ENCODE measurements around the gene MNX1. TPM values are rescaled to one million over a fixed set of nuclear protein-coding genes. Genes with fewer than 3 reads are reported as not detected.

Gene MNX1
- total and polyA plus RNA-seq, 8 donors, result 1.1 to 80.2 (median 3.1) TPM; not detected in 1

- intact Hi-C loops (cut with DNase I; ENCODE audit: low total_unique reads), result no loop called here
- no peaks in the 10 kb centered on the region for H3K36me3 ChIP-seq
- peaks cover 26 to 64% (median 52%) of the 10 kb centered on the region in 4 donors for H3K4me1 ChIP-seq
- no peak overlapping the region for H3K27ac ChIP-seq
- no peak for DNase-seq
- WGBS, 5 donors, result 2 to 6% (median 3%) methylated on average over 27 to 84 of the region's 84 CpGs
- H3K9me3 ChIP-seq, result peaks cover 0 to 4% (median 2%) of the 10 kb centered on the region in 4 donors
- H3K27me3 ChIP-seq, result peaks cover 22 to 98% (median 73%) of the 10 kb centered on the region in 3 donors
- TF ChIP-seq POLR2A (IDR thresholded peaks at IDR 0.05), result no peak
- TF ChIP-seq, protein P1, sequence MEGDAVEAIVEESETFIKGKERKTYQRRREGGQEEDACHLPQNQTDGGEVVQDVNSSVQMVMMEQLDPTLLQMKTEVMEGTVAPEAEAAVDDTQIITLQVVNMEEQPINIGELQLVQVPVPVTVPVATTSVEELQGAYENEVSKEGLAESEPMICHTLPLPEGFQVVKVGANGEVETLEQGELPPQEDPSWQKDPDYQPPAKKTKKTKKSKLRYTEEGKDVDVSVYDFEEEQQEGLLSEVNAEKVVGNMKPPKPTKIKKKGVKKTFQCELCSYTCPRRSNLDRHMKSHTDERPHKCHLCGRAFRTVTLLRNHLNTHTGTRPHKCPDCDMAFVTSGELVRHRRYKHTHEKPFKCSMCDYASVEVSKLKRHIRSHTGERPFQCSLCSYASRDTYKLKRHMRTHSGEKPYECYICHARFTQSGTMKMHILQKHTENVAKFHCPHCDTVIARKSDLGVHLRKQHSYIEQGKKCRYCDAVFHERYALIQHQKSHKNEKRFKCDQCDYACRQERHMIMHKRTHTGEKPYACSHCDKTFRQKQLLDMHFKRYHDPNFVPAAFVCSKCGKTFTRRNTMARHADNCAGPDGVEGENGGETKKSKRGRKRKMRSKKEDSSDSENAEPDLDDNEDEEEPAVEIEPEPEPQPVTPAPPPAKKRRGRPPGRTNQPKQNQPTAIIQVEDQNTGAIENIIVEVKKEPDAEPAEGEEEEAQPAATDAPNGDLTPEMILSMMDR (IDR thresholded peaks at IDR 0.05), result no peak
- no peak for TF ChIP-seq EP300 (IDR thresholded peaks at IDR 0.05)
- TF ChIP-seq POLR2AphosphoS5 (IDR thresholded peaks at IDR 0.05), result no peak
- peak overlapping the region; percentile 29 to 45 (median 36) for H3K4me3 ChIP-seq
Observed at GRCh38 chr7:157021071-157021870, 10.8 kb upstream of the MNX1 start.

DNA sequence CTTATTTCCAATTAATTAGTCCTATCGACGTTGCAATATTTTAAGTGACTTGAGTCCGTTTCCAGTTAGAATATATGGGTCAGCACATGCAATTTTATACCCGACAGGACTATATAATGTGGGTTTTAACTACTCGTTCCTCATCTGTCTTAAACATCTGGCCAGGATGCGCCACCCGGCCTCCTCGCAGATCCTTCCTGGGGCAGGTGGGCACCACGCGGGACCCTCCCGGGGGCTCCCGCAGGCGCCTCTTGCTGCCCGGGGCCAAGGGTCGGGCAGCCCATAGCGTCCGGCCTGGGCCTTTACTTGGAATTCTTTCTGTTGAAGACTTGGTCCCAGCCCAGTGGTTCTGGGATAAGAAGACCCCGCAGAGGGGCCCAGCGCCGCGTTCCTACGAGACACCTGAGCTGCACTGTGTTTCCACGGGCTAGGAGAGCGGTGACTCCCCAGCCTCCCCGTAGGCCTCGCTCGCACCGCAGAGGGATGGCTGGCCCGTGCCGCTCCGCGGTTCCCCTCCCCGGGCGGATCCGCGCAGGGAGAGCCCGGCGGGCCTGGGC, 10.1 kb upstream of the MNX1 start:
- Histone ChIP-seq H3K4me1 (peaks cover 26 to 68% (median 52%) of the 10 kb centered on the region in 4 donors), H3K36me3 (no peaks in the 10 kb centered on the region), H3K4me3 (peak overlapping the region in 3 of 4 donors; percentile 29 to 45 (median 38)), H3K9me3 (peaks cover 0 to 4% (median 2%) of the 10 kb centered on the region in 4 donors), H3K27ac (no peak overlapping the region), H3K27me3 (peaks cover 27 to 98% (median 79%) of the 10 kb centered on the region in 3 donors)
- intact Hi-C loops (cut with DNase I; ENCODE audit: low total_unique reads), result no loop called here
- 6 to 18% (median 16%) methylated on average over 22 to 38 of the region's 38 CpGs for WGBS, 5 donors
- no peak for DNase-seq
- TF ChIP-seq, protein P1 (IDR thresholded peaks at IDR 0.05), result no peak
- TF ChIP-seq POLR2A (IDR thresholded peaks at IDR 0.05) (no peak), EP300 (IDR thresholded peaks at IDR 0.05) (no peak)

- H3K9me3 ChIP-seq, result peaks cover 0 to 4% (median 2%) of the 10 kb centered on the region in 4 donors
- intact Hi-C loops (cut with DNase I; ENCODE audit: low total_unique reads), result no loop called here
- no peak for DNase-seq
Observed at GRCh38 chr7:157019718-157020451, 9.4 kb upstream of the MNX1 start.

More at GRCh38 chr7:157019718-157020451, 9.4 kb upstream of the MNX1 start:
- H3K36me3 ChIP-seq, result no peaks in the 10 kb centered on the region
- TF ChIP-seq, protein P1 (IDR thresholded peaks at IDR 0.05), result no peak
- TF ChIP-seq POLR2A (IDR thresholded peaks at IDR 0.05), result no peak
- no peak for TF ChIP-seq EP300 (IDR thresholded peaks at IDR 0.05)
- no peak for TF ChIP-seq POLR2AphosphoS5 (IDR thresholded peaks at IDR 0.05)
- H3K4me1 ChIP-seq, result peaks cover 26 to 68% (median 52%) of the 10 kb centered on the region in 4 donors
- 17 to 24% (median 22%) methylated on average over 25 of the region's 25 CpGs for WGBS, 5 donors
- peak overlapping the region in 2 of 4 donors; percentile 27 to 46 for H3K4me3 ChIP-seq
- H3K27ac ChIP-seq, result no peak overlapping the region
- peaks cover 27 to 98% (median 86%) of the 10 kb centered on the region in 3 donors for H3K27me3 ChIP-seq
